ENCODE results near the gene PLXNC1.

The PLXNC1 gene

GRCh38 chr12:94147991-94148738 lies at the start of gene PLXNC1:
Gene PLXNC1, plus strand, starts transcription at chr12:94148577. Its CDS starts 395 bp downstream, at chr12:94148972.
- no peak for DNase-seq

DNA sequence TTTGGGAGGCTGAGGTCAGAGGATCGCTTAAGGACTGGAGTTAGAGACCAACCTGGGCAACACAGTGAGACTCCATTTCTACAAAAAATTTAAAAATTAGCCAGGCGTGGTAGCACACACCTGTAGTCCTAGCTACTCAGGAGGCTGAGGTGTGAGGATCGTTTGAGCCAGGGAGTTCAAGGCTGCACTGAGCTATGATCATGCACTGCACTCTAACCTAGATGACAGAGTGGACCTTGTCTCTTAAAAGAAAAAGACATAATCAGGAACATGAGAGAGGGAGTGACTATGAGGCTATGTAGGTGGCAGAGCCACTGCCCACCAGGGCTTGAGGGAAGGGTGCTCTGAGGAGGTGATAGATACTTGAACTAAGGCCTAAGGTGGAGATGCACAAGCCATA lies 49.2 kb upstream of the PLXNC1 start:
- DNase-seq, result no peak

- peak; percentile 11 for DNase-seq
Measured at GRCh38 chr12:94099632-94100031, 48.7 kb upstream of the PLXNC1 start.

- DNase-seq, result no peak
Measured at GRCh38 chr12:94100211-94100627, 48.2 kb upstream of the PLXNC1 start.

GRCh38 chr12:94100990-94101737 lies 47.2 kb upstream of the PLXNC1 start:
- DNase-seq, result no peak

DNA sequence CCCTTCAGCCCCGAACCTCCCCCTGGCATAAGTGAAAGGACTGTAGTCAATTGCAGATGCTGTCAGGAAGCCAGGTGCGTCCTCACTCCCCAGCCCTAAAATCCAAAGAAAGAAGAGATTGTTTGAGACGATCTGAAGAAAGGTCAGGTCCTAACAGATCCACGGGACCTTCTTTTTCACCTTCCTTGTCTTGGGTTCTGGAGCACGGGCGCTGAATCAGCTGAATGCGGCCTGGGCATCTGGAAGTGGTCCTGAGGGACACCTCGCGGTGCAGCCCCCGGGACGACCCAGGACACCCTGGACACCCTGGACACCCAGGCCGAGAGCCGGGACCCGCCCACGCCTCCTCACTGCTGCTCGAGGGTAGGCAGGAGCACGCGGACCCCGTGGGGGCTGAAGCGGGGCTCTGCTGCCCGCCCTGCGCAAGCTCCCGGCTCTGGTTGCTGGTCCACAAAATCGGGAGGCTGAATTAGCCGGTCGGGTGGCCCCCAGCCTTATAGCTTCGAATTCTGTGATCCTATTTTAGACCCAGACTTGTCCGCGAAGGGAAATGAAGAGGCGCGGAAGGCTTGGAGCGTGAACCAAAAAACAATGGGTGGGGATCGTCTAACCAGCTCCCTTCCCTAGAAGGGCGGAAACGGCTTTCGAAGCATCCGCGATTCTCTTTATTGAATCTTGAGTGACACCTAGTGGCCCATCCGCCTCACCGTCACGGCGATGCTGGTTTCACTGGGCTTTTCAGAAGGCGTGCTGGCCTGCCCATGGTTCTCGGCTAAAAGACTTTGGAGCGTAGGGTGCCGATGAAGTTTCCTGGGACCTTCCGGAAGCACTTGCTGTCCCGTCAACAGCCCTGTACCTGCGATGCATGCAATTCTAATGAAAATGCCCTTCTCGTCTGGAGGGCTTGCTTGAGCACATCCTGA lies 46.4 kb upstream of the PLXNC1 start:
- peak; percentile 41 for DNase-seq

GRCh38 chr12:94103986-94104385 lies 44.4 kb upstream of the PLXNC1 start:
- no peak for DNase-seq

- DNase-seq, result no peak
Measured at GRCh38 chr12:94107910-94108309, 40.5 kb upstream of the PLXNC1 start.

- no peak for DNase-seq
Measured at GRCh38 chr12:94109160-94109559, 39.2 kb upstream of the PLXNC1 start.

DNA sequence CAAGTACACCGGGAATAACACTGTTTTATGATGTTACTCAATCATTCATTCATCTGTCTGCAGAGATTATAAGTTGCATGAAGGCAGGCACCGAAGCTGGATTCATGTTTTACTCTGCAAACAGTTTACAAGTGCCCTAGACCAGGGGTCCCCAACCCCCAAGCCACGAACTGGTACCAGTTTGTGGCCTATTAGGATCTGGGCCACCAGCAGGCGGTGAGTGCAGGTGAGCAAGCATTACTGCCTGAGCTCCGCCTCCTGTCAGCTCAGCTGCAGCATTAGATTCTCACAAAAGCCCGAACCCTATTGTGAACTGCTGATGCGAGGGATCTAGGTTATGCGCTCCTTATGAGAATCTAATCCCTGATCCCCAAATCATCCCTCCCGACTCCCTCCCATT lies 38.1 kb upstream of the PLXNC1 start:
- no peak for DNase-seq

DNA sequence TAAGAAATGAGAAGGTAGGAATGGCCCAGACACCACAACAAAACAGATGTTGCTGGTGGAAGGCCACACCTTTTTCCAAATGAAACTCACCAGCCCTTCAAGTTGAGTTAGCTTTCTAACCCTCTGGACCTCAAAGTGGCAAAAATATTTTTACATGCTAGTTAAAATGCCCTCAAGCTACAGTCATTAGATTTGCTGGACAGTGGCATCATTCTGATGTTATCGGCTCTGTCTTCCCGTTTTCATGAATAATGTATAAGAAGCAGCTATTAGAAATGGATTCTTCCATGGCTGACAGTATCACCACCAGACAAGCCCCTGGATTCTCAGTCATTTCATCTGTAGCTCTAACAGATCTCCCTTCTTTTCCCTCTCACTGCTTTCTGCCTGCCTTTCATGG lies 37.1 kb upstream of the PLXNC1 start:
- no peak for DNase-seq

GRCh38 chr12:94112121-94112520 lies 36.3 kb upstream of the PLXNC1 start:
- no peak for DNase-seq

DNA sequence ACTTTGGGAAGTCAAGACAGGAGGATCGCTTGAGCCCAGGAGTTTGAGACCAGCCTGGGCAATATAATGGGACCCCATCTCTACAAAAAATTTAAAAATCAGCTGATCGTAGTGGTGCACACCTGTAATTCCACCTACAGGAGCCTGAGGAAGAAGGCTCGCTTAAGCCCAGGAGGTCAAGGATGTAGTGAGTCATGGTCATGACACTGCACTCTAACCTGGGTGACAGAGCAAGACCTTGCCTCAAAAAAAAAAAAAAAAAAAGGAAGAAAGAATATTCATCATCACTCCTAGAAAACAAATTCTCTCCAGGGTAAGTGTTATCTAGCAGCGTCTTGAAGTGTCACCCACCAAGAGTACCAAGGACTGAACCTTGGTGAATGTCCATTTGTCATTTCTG lies 34.2 kb upstream of the PLXNC1 start:
- DNase-seq, result no peak

DNA sequence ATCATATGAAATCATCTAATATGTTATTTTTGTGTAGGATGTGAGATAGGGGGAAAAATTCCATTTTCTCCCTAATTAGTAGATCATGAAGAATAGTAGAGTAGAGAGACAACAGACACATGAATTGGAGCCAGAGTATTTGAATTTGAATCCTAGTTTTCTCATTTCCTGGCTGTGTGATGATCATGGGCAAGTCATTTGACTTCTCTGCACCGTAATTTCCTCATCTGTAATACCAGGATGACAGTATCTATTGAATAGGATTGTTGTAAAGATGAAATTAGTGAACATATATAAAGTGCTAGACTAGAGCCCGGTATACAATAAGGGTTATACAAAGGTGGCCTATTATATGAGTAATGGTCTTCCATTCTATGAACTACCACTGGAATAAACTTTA lies 32.2 kb upstream of the PLXNC1 start:
- no peak for DNase-seq

DNA sequence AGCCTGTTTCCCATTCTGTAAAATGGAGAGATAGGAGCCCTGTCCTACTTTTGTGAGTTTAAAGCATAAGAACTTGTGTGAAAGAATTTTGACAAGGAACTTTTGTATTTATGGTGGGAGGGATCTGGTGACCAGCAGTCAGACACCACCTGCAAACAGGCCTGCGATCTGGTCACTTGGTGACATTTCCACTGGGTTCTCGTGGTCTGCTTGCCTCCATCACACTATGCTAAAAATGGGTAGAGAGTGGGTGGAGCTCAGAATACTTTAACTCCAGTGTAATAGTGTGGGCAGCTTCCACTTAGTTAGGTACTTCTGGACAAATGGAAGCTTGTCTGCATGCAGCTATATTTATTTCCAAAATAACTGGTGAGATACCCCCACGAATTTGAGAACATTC lies 26.5 kb upstream of the PLXNC1 start:
- no peak for DNase-seq

- DNase-seq, result no peak
Measured at GRCh38 chr12:94122591-94122990, 25.8 kb upstream of the PLXNC1 start.

DNA sequence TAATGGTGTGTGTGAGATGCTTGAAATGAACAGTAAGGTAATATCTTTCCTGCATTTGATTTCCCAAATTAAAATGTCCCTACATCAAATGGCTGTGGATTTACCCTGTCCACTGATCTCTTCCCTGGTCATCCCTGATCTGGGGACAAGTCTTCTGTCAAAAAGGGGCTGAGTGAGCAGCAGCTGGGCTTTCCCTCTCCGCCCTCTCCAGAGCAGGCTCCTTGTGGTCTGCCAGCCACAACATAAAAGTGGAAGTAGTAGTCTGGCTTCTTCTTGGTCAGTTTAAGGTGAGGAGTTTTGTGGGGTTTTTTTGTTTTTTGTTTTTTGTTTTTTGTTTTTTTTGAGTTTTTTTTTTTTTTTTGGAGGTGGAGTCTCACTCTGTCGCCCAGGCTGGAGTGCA lies 25.2 kb upstream of the PLXNC1 start:
- no peak for DNase-seq

DNA sequence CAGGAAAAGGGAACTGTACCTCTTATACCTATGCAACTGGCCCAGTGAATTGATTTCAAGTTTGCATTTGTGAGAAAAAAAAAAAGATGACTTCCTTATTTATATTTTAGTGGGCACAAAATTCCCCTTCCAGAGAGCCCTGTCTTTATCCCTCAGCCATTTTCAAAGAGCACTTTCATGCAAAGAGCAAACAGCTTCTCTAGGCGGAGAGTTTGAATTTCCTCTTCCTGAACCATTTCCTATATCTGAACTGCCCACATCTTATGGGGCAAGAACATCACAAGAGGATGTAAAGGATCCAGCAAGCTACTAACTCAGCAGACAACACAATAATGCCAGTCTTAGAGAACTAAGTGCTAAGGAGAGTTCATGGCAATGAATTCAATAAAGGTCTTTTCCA lies 22.3 kb upstream of the PLXNC1 start:
- DNase-seq, result no peak

DNA sequence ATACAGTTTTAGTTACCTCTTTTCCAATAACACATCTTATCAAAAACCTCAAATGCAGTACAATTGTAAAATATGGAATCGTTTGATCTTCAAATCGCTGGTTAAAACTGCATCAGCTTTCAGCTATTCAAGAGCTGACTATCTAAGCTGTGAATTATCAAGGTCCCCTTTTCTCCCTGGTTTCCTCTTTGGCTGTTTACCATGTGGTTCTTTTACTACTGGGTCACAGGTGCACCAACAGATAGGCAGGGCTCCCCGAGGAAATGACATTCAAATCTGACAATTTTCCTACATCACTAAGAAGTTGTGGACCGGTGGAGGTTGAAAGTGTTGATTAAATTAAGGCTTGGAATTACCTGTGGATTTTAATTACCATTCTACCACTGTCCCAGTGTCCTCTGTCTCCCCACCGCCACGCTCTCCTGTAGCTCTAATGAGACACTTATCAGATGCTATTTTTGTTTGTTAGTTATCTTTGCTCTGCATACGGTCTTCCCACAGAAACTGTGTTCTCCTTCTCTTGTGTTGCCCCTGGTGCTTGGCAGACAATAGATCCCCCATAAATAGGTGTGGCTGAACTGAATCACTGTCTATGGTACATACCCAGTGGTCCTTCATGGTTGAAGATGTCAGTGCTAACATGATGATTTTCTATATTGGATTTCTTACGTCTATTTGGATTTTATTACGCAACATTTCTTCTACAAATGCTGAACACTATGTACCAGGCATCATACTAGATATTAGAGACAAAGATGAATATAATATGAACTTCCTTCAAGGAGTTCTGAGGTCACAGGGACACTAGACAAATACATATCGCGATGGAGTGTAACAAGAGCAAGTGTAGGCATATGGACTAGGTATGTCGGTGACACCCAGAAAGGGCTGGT lies 20.9 kb upstream of the PLXNC1 start:
- no peak for DNase-seq

- DNase-seq, result no peak
Measured at GRCh38 chr12:94128280-94128679, 20.1 kb upstream of the PLXNC1 start.

- DNase-seq, result peak; percentile 16
Measured at GRCh38 chr12:94133964-94134795, 14.2 kb upstream of the PLXNC1 start.

Data from SHP77 treated with DMSO at 0.1 percent for 48 hours (cell line).